LNCaP clone FGC (cell line): ENCODE measurements around the gene PAPOLB.

Experiments
- DNase-seq: peaks from one replicate; pipeline ENCODE4 v3.0.0-alpha.2; 2011; ENCODE audit warnings: low read depth
- H3K4me3 ChIP-seq: 2 replicates; pipeline ENCODE4 v1.5.1; 2011; ENCODE audit warnings: mild to moderate bottlenecking, low read depth, low read length, control low read depth
- TF ChIP-seq, protein P1 (sequence below): IDR thresholded peaks from 2 replicates; pipeline ENCODE4 v1.5.1; 2012; ENCODE audit warnings: mild to moderate bottlenecking; ENCODE audit not compliant: control insufficient read depth, insufficient read depth; ENCODE audit errors: extremely low read depth

PAPOLB gene

DNA sequence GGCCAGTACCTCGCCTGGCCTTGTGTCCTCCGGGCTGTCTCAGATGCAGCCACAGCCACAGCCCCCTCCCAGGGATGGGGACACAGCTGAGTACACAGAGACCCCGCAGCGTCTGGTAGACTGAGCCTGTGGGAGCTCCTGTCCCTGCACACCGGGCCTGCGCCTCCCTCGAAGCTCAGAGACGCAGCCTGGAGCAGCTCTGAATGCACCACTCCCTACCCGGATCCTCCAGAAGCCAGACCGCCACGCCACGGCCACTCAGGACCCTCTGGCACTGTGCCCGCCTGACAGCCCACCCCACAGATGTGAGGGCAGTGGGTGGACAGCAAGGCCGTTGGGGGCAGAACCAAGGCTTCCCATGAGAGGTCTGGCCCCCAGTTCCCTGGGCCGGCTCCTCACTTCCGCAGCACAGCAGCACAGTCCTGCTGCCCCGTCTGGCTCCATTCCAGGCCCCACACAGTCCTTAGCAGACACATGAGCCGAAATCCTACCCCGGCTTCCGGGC is 40.8 kb downstream of the PAPOLB start:
- TF ChIP-seq, protein P1, sequence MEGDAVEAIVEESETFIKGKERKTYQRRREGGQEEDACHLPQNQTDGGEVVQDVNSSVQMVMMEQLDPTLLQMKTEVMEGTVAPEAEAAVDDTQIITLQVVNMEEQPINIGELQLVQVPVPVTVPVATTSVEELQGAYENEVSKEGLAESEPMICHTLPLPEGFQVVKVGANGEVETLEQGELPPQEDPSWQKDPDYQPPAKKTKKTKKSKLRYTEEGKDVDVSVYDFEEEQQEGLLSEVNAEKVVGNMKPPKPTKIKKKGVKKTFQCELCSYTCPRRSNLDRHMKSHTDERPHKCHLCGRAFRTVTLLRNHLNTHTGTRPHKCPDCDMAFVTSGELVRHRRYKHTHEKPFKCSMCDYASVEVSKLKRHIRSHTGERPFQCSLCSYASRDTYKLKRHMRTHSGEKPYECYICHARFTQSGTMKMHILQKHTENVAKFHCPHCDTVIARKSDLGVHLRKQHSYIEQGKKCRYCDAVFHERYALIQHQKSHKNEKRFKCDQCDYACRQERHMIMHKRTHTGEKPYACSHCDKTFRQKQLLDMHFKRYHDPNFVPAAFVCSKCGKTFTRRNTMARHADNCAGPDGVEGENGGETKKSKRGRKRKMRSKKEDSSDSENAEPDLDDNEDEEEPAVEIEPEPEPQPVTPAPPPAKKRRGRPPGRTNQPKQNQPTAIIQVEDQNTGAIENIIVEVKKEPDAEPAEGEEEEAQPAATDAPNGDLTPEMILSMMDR, result no peak
- no peak for DNase-seq
- H3K4me3 ChIP-seq, result no peak overlapping the region

- TF ChIP-seq, protein P1, result no peak
- no peak for DNase-seq
- H3K4me3 ChIP-seq, result no peak overlapping the region
Observed at GRCh38 chr7:4820405-4820966, 41.3 kb downstream of the PAPOLB start.

- H3K4me3 ChIP-seq, result no peak overlapping the region
- DNase-seq, result no peak
- TF ChIP-seq, protein P1, result no peak
Observed at GRCh38 chr7:4819560-4820404, 42.0 kb downstream of the PAPOLB start.

GRCh38 chr7:4818000-4818794 is 43.6 kb downstream of the PAPOLB start:
- TF ChIP-seq, protein P1, result no peak
- DNase-seq, result no peak
- H3K4me3 ChIP-seq, result no peak overlapping the region

GRCh38 chr7:4817178-4817901 is 44.5 kb downstream of the PAPOLB start:
- no peak overlapping the region for H3K4me3 ChIP-seq
- TF ChIP-seq, protein P1, result no peak
- no peak for DNase-seq

- TF ChIP-seq, protein P1, result no peak
- no peak for DNase-seq
- H3K4me3 ChIP-seq, result no peak overlapping the region
Observed at GRCh38 chr7:4816419-4817080, 45.3 kb downstream of the PAPOLB start.
